Measurements from ENCODE around the gene DHRS12. TPM values are rescaled to one million over a fixed set of nuclear protein-coding genes. Genes with fewer than 3 reads are reported as not detected.

Gene DHRS12
- total RNA-seq, 1 donor from 2014 or later, result 17.3 TPM

- no peak for TF ChIP-seq CTCF (IDR thresholded peaks at IDR 0.05; ENCODE audit: unreplicated experiment)
- H3K36me3 Mint-ChIP-seq, result peaks cover 4% of the 10 kb centered on the region
- no peaks in the 10 kb centered on the region for H3K4me1 Mint-ChIP-seq
- H3K9me3 Mint-ChIP-seq, result no peaks in the 10 kb centered on the region
- no peaks in the 10 kb centered on the region for H3K27me3 Mint-ChIP-seq (ENCODE audit: low read depth)
- H3K27ac Mint-ChIP-seq, result no peak overlapping the region
- H3K4me3 Mint-ChIP-seq, result no peak overlapping the region
- no peak for DNase-seq (ENCODE audit: low spot score in 2 of 2, unreplicated experiment in 2 of 2)
These were observed 32.4 kb downstream of the DHRS12 start for GRCh38 chr13:51771418-51772104.

GRCh38 chr13:51770681-51771417 is 33.1 kb downstream of the DHRS12 start:
- H3K9me3 Mint-ChIP-seq, result no peaks in the 10 kb centered on the region
- H3K4me1 Mint-ChIP-seq, result no peaks in the 10 kb centered on the region
- H3K4me3 Mint-ChIP-seq, result no peak overlapping the region
- no peaks in the 10 kb centered on the region for H3K27me3 Mint-ChIP-seq (ENCODE audit: low read depth)
- peaks cover 4% of the 10 kb centered on the region for H3K36me3 Mint-ChIP-seq
- H3K27ac Mint-ChIP-seq, result no peak overlapping the region
- no peak for DNase-seq (ENCODE audit: low spot score in 2 of 2, unreplicated experiment in 2 of 2)
- TF ChIP-seq CTCF (IDR thresholded peaks at IDR 0.05; ENCODE audit: unreplicated experiment), result no peak

GRCh38 chr13:51770160-51770559 is 33.8 kb downstream of the DHRS12 start:
- H3K4me3 Mint-ChIP-seq, result no peak overlapping the region
- H3K4me1 Mint-ChIP-seq, result no peaks in the 10 kb centered on the region
- DNase-seq (ENCODE audit: low spot score in 2 of 2, unreplicated experiment in 2 of 2), result no peak
- no peak overlapping the region for H3K27ac Mint-ChIP-seq
- no peak for TF ChIP-seq CTCF (IDR thresholded peaks at IDR 0.05; ENCODE audit: unreplicated experiment)
- no peaks in the 10 kb centered on the region for H3K9me3 Mint-ChIP-seq
- peaks cover 4% of the 10 kb centered on the region for H3K36me3 Mint-ChIP-seq
- H3K27me3 Mint-ChIP-seq (ENCODE audit: low read depth), result no peaks in the 10 kb centered on the region

GRCh38 chr13:51769455-51770127 is 34.4 kb downstream of the DHRS12 start:
- H3K27ac Mint-ChIP-seq, result no peak overlapping the region

GRCh38 chr13:51768976-51769375 is 35.0 kb downstream of the DHRS12 start:
- H3K27me3 Mint-ChIP-seq (ENCODE audit: low read depth), result no peaks in the 10 kb centered on the region
- H3K27ac Mint-ChIP-seq, result no peak overlapping the region
- no peak overlapping the region for H3K4me3 Mint-ChIP-seq
- H3K9me3 Mint-ChIP-seq, result no peaks in the 10 kb centered on the region
- no peak for DNase-seq (ENCODE audit: low spot score in 2 of 2, unreplicated experiment in 2 of 2)
- TF ChIP-seq CTCF (IDR thresholded peaks at IDR 0.05; ENCODE audit: unreplicated experiment), result no peak
- no peaks in the 10 kb centered on the region for H3K4me1 Mint-ChIP-seq
- H3K36me3 Mint-ChIP-seq, result peaks cover 4% of the 10 kb centered on the region

More at GRCh38 chr13:51769455-51770127, 34.4 kb downstream of the DHRS12 start:
- Mint-ChIP-seq H3K36me3 (peaks cover 4% of the 10 kb centered on the region), H3K27me3 (ENCODE audit: low read depth) (no peaks in the 10 kb centered on the region), H3K4me1 (no peaks in the 10 kb centered on the region), H3K9me3 (no peaks in the 10 kb centered on the region), H3K4me3 (no peak overlapping the region)
- no peak for DNase-seq (ENCODE audit: low spot score in 2 of 2, unreplicated experiment in 2 of 2)
- TF ChIP-seq CTCF (IDR thresholded peaks at IDR 0.05; ENCODE audit: unreplicated experiment), result no peak

All from mesothelial cell of epicardium (in vitro differentiated cells).